ENCODE data around the gene EIF4G3. TPM values are rescaled to one million over a fixed set of nuclear protein-coding genes. Genes with fewer than 3 reads are reported as not detected.

EIF4G3 gene
- total and polyA plus RNA-seq, 2 donors (not counting 3 experiments of a cell fraction or from before 2014, with no cell fraction given): 40.7 to 78.5 TPM

GRCh38 chr1:21225065-21225464 is 48.4 kb upstream of the EIF4G3 start:
- ChIA-PET POLR2A (no interaction called here), CTCF (interaction anchor here (1.5 to 3.8 kb wide), 3 partner anchors 30 to 143 kb away, joined by 5 to 18 read pairs (median 8); no protein-coding TSS in a partner anchor)
- dilution Hi-C loops (cut with MboI; ENCODE audit: extremely low pct_ligation_motif_present, low sequenced_read_pairs) (no loop called here), intact Hi-C loops (cut with micrococcal nuclease) (no loop called here)
- Histone ChIP-seq H3K9me3 (replicated peaks; ENCODE audit: control insufficient read depth, insufficient read depth, low read length) (no peaks in the 10 kb centered on the region), H2AFZ (ENCODE audit: low read depth, low read length) (no peak overlapping the region), H3K27me3 (ENCODE audit: control insufficient read depth in 2 of 2, insufficient read depth in 2 of 2, low read length in 2 of 2) (no peaks in the 10 kb centered on the region), H4K20me1 (replicated peaks; ENCODE audit: control insufficient read depth, extremely low read depth, insufficient read depth, low read length) (no peaks in the 10 kb centered on the region), H3K79me2 (ENCODE audit: control insufficient read depth, insufficient read depth, low read length) (no peaks in the 10 kb centered on the region), H3K4me1 (ENCODE audit: control insufficient read depth, extremely low read depth, insufficient read depth, low read length) (peaks cover 6% of the 10 kb centered on the region), H3K4me3 (replicated peaks in 1 of 3; ENCODE audit: insufficient read depth in 1 of 3, low read depth in 1 of 3, low read length in 3 of 3) (no peak overlapping the region), H3K4me2 (ENCODE audit: insufficient read depth, low read length) (no peak overlapping the region), H3K9ac (replicated peaks; ENCODE audit: extremely low read depth, insufficient read depth, low read length) (no peak overlapping the region), H3K36me3 (ENCODE audit: control insufficient read depth in 2 of 2, extremely low read depth in 1 of 2, insufficient read depth in 2 of 2, low read length in 2 of 2) (peaks cover 30 to 61% of the 10 kb centered on the region in 2 experiments), H3K9me1 (replicated peaks; ENCODE audit: control insufficient read depth, extremely low read depth, insufficient read depth, low read length) (no peaks in the 10 kb centered on the region), H3K27ac (ENCODE audit: insufficient read depth, low read depth, low read length) (no peak overlapping the region)
- TF ChIP-seq POLR2A (IDR thresholded peaks at IDR 0.05; ENCODE audit: low read depth, low read length) (no peak), FOS (IDR thresholded peaks at IDR 0.05; ENCODE audit: borderline replicate concordance, insufficient read depth, low read length) (no peak), MYC (IDR thresholded peaks at IDR 0.05; ENCODE audit: low read depth, low read length) (no peak), JUN (IDR thresholded peaks at IDR 0.05; ENCODE audit: borderline replicate concordance, insufficient read depth, insufficient read length, low read depth) (no peak), POLR2AphosphoS5 (IDR thresholded peaks at IDR 0.05; ENCODE audit: insufficient read depth, low read depth, low read length) (no peak), EZH2 (IDR thresholded peaks at IDR 0.05; ENCODE audit: borderline replicate concordance, low read depth, low read length, severe bottlenecking) (no peak), GATA2 (IDR thresholded peaks at IDR 0.05; ENCODE audit: insufficient read depth, insufficient read length, low read depth, low read length) (no peak), CTCF (IDR thresholded peaks at IDR 0.05; ENCODE audit: extremely low read depth in 1 of 2, insufficient read depth in 1 of 2, low read depth in 1 of 2, low read length in 2 of 2) (no peak)
- TF ChIP-seq, protein P1, sequence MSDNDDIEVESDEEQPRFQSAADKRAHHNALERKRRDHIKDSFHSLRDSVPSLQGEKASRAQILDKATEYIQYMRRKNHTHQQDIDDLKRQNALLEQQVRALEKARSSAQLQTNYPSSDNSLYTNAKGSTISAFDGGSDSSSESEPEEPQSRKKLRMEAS (IDR thresholded peaks at IDR 0.05; ENCODE audit: insufficient read depth, insufficient read length): no peak
- no peak for FAIRE-seq
- DNase-seq (ENCODE audit: low read depth, low spot score): no peak
- BruUV-seq (replicated peaks): no TSS peak

All from endothelial cell of umbilical vein (primary cell).